ENCODE results near the gene FHOD3. TPM values are rescaled to one million over a fixed set of nuclear protein-coding genes. Genes with fewer than 3 reads are reported as not detected.

FHOD3 gene
- total RNA-seq, 1 experiment from 2014 or later, result 2.9 TPM

DNA sequence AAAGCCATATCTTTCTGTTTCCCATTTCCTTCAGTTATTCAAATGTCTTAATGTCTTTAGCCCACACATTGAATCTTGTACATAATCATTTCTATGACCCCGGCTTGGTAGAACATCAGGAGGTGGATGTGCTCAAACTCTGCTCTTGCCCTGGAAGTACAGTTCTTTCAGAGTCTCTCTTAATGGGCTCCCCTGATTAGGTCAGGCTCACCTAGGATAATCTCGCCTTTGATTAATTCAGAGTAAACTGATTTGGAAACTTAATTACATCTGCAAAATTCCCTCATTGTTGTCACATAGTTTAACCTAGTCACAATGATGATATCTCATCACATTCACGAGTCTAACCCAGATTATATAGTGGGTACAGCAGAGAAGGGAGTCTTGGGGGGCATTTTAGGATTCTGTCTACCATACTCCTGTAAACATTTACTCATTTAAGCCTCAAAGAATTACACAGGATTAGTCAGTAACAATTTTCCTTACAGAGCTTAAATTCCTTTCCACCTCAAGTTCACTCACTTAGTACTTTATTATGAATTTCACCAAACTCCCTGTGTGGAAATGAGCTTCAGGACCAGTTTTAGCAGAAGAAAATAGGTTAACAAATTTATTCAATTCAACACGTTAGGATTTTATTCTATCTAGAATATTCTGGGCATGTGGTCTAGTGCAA is 135.5 kb downstream of the FHOD3 start:
- Mint-ChIP-seq H3K27ac (ENCODE audit: unreplicated experiment) (no peak overlapping the region), H3K4me1 (ENCODE audit: low read depth, unreplicated experiment) (no peaks in the 10 kb centered on the region), H3K4me3 (ENCODE audit: low read depth, unreplicated experiment) (no peak overlapping the region), H3K27me3 (ENCODE audit: unreplicated experiment) (no peaks in the 10 kb centered on the region), H3K36me3 (ENCODE audit: insufficient read depth, unreplicated experiment) (no peaks in the 10 kb centered on the region), H3K9me3 (ENCODE audit: low read depth, unreplicated experiment) (no peaks in the 10 kb centered on the region)
- intact Hi-C loops (cut with micrococcal nuclease; ENCODE audit: unreplicated experiment), result no loop called here
- CTCF ChIA-PET, result interaction anchor here (0.5 kb wide), 1 partner anchor 429 kb away, joined by 4 read pairs; no protein-coding TSS in a partner anchor
- TF ChIP-seq, protein P1, sequence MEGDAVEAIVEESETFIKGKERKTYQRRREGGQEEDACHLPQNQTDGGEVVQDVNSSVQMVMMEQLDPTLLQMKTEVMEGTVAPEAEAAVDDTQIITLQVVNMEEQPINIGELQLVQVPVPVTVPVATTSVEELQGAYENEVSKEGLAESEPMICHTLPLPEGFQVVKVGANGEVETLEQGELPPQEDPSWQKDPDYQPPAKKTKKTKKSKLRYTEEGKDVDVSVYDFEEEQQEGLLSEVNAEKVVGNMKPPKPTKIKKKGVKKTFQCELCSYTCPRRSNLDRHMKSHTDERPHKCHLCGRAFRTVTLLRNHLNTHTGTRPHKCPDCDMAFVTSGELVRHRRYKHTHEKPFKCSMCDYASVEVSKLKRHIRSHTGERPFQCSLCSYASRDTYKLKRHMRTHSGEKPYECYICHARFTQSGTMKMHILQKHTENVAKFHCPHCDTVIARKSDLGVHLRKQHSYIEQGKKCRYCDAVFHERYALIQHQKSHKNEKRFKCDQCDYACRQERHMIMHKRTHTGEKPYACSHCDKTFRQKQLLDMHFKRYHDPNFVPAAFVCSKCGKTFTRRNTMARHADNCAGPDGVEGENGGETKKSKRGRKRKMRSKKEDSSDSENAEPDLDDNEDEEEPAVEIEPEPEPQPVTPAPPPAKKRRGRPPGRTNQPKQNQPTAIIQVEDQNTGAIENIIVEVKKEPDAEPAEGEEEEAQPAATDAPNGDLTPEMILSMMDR (IDR thresholded peaks at IDR 0.05; ENCODE audit: unreplicated experiment), result no peak
- no peak for DNase-seq
- BruUV-seq (replicated peaks), result no TSS peak

GRCh38 chr18:36436387-36436786 is 138.9 kb downstream of the FHOD3 start:
- Mint-ChIP-seq H3K4me1 (ENCODE audit: low read depth, unreplicated experiment) (peaks cover 31% of the 10 kb centered on the region), H3K4me3 (ENCODE audit: low read depth, unreplicated experiment) (no peak overlapping the region), H3K27me3 (ENCODE audit: unreplicated experiment) (no peaks in the 10 kb centered on the region), H3K9me3 (ENCODE audit: low read depth, unreplicated experiment) (no peaks in the 10 kb centered on the region), H3K36me3 (ENCODE audit: insufficient read depth, unreplicated experiment) (peaks cover 7% of the 10 kb centered on the region), H3K27ac (ENCODE audit: unreplicated experiment) (no peak overlapping the region)
- no TSS peak for BruUV-seq (replicated peaks)
- CTCF ChIA-PET, result no interaction called here
- TF ChIP-seq, protein P1 (IDR thresholded peaks at IDR 0.05; ENCODE audit: unreplicated experiment), result no peak
- intact Hi-C loops (cut with micrococcal nuclease; ENCODE audit: unreplicated experiment), result no loop called here
- no peak for DNase-seq

- no peaks in the 10 kb centered on the region for H3K27me3 Mint-ChIP-seq (ENCODE audit: unreplicated experiment)
- H3K9me3 Mint-ChIP-seq (ENCODE audit: low read depth, unreplicated experiment), result peaks cover 12% of the 10 kb centered on the region
- H3K36me3 Mint-ChIP-seq (ENCODE audit: insufficient read depth, unreplicated experiment), result peaks cover 7% of the 10 kb centered on the region
- peak overlapping the region; percentile 62 for H3K27ac Mint-ChIP-seq (ENCODE audit: unreplicated experiment)
- no peak for DNase-seq
- H3K4me3 Mint-ChIP-seq (ENCODE audit: low read depth, unreplicated experiment), result no peak overlapping the region
- H3K4me1 Mint-ChIP-seq (ENCODE audit: low read depth, unreplicated experiment), result peaks cover 49% of the 10 kb centered on the region
- BruUV-seq (replicated peaks), result no TSS peak
- CTCF ChIA-PET, result interaction anchor here (0.6 kb wide), 1 partner anchor 9 kb away, joined by 3 read pairs; no protein-coding TSS in a partner anchor
- intact Hi-C loops (cut with micrococcal nuclease; ENCODE audit: unreplicated experiment), result no loop called here
- TF ChIP-seq, protein P1 (IDR thresholded peaks at IDR 0.05; ENCODE audit: unreplicated experiment), result no peak
These were observed 143.1 kb downstream of the FHOD3 start for GRCh38 chr18:36440614-36441013.

DNA sequence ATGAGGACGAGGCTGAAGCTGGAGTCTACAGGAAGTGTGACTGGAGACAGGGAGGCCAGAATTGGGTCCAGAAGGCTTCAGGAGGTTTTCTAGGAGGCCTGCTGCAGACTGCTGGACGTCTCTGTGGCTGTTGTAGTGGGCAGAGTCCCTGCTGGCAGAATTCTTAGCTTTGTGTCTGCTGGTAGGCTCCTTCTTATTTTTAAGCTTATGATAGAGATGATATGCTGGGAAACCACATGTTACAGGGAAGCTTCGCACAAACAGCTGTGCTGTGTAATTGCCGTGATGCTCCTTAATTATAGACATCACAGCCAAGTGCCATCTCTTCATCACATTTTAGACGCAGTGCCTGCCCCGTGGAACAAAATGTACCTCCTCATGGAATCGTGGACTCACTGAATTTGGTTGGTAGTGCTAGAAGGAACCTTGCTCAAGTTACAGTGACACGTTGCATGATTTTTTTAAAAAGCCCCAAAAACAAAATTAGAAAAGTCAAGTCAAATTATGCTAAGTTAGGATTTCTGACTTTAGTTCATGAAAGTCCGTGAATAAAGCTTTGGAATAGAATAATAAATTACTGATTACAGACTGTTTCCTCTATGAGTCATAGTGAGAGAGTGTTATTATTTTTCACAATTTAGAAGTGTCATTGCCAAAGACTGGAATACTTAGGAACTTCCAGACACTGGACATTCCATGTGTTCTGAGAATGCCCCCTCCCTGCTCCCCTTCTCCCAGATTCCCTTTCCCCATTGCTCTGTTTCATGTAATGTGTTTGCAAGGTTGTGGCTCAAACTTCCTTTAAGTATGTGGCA is 144.1 kb downstream of the FHOD3 start:
- TF ChIP-seq, protein P1 (IDR thresholded peaks at IDR 0.05; ENCODE audit: unreplicated experiment), result no peak
- H3K27me3 Mint-ChIP-seq (ENCODE audit: unreplicated experiment), result no peaks in the 10 kb centered on the region
- CTCF ChIA-PET, result interaction anchor here (0.6 kb wide), 1 partner anchor 8 kb away, joined by 3 read pairs; no protein-coding TSS in a partner anchor
- no peak for DNase-seq
- peaks cover 7% of the 10 kb centered on the region for H3K36me3 Mint-ChIP-seq (ENCODE audit: insufficient read depth, unreplicated experiment)
- H3K9me3 Mint-ChIP-seq (ENCODE audit: low read depth, unreplicated experiment), result peaks cover 12% of the 10 kb centered on the region
- H3K4me3 Mint-ChIP-seq (ENCODE audit: low read depth, unreplicated experiment), result peak overlapping the region; percentile 50
- peaks cover 49% of the 10 kb centered on the region for H3K4me1 Mint-ChIP-seq (ENCODE audit: low read depth, unreplicated experiment)
- intact Hi-C loops (cut with micrococcal nuclease; ENCODE audit: unreplicated experiment), result no loop called here
- no TSS peak for BruUV-seq (replicated peaks)
- peak overlapping the region; percentile 62 for H3K27ac Mint-ChIP-seq (ENCODE audit: unreplicated experiment)
